ENCODE data around the gene EID3. TPM values are rescaled to one million over a fixed set of nuclear protein-coding genes. Genes with fewer than 3 reads are reported as not detected.

Gene EID3
- total and polyA plus RNA-seq, 2 donors (not counting 1 experiment from before 2014, with no cell fraction given): 6.4 to 9.4 TPM

DNA sequence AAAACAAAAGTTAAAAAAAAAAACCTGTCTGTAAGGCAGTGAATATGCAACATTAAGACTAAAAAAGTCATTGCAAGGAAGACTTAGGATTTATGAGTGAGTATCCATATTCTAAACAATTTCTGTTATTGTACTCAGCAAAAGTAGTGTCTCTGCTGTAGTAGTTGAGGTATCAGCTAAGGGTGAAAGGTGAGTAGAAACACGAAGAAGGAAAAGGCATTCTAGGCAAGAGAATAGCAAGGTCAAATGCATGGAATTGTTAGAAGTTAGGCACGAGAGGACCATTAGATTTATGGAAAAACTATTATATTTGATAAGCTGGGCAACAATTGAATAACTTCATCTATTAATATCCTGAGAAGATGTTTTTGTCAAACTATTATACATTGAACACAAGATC, 1.8 kb downstream of the EID3 start:
- no peak overlapping the region for H3K4me2 ChIP-seq (replicated peaks; ENCODE audit: low read depth, low read length, poor library complexity, severe bottlenecking)
- H3K27ac ChIP-seq (ENCODE audit: low read length in 2 of 2): no peak overlapping the region
- DNase-seq: no peak
- H3K4me3 Mint-ChIP-seq: no peak overlapping the region
- H4K20me1 ChIP-seq (ENCODE audit: control insufficient read depth, insufficient read depth, low read length, poor library complexity, severe bottlenecking): peaks cover 24% of the 10 kb centered on the region
- H3K36me3 ChIP-seq (replicated peaks in 1 of 2; ENCODE audit: control extremely low read depth in 1 of 2, control insufficient read depth in 1 of 2, extremely low read depth in 1 of 2, insufficient read depth in 2 of 2, low read length in 1 of 2): no peaks in the 10 kb centered on the region
- 70% methylated on average over 1 of the region's 2 CpGs for WGBS (ENCODE audit: insufficient coverage)
- intact Hi-C loops (cut with micrococcal nuclease): loop anchor here (2.0 kb wide), 1 partner anchor 243 kb away; no protein-coding TSS in a partner anchor
- no peak overlapping the region for H2AFZ ChIP-seq (ENCODE audit: insufficient read depth, low read depth, low read length, poor library complexity, severe bottlenecking)
- no peak for TF ChIP-seq EZH2 (IDR thresholded peaks at IDR 0.05; ENCODE audit: borderline replicate concordance, insufficient read depth, low read depth, low read length, poor library complexity, severe bottlenecking)
- TF ChIP-seq, protein P1, sequence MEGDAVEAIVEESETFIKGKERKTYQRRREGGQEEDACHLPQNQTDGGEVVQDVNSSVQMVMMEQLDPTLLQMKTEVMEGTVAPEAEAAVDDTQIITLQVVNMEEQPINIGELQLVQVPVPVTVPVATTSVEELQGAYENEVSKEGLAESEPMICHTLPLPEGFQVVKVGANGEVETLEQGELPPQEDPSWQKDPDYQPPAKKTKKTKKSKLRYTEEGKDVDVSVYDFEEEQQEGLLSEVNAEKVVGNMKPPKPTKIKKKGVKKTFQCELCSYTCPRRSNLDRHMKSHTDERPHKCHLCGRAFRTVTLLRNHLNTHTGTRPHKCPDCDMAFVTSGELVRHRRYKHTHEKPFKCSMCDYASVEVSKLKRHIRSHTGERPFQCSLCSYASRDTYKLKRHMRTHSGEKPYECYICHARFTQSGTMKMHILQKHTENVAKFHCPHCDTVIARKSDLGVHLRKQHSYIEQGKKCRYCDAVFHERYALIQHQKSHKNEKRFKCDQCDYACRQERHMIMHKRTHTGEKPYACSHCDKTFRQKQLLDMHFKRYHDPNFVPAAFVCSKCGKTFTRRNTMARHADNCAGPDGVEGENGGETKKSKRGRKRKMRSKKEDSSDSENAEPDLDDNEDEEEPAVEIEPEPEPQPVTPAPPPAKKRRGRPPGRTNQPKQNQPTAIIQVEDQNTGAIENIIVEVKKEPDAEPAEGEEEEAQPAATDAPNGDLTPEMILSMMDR (IDR thresholded peaks at IDR 0.05): no peak
- POLR2A ChIA-PET: no interaction called here
- H3K27me3 ChIP-seq (replicated peaks in 1 of 4; ENCODE audit: control extremely low read depth in 1 of 4, control insufficient read depth in 3 of 4, insufficient read depth in 4 of 4, low read length in 3 of 4): no peaks in the 10 kb centered on the region
- no peak overlapping the region for H3K27ac Mint-ChIP-seq
- no peaks in the 10 kb centered on the region for H3K27me3 Mint-ChIP-seq
- no peak overlapping the region for H3K4me3 ChIP-seq (ENCODE audit: control extremely low read depth in 1 of 5, extremely low read depth in 1 of 5, insufficient read depth in 1 of 5, low read depth in 2 of 5, low read length in 4 of 5)
- no peaks in the 10 kb centered on the region for H3K9me3 ChIP-seq (ENCODE audit: control extremely low read depth in 1 of 3, control insufficient read depth in 2 of 3, insufficient read depth in 1 of 3, low read length in 2 of 3)
- H3K4me1 Mint-ChIP-seq: peaks cover 46% of the 10 kb centered on the region
- no peaks in the 10 kb centered on the region for H3K9me3 Mint-ChIP-seq (ENCODE audit: insufficient read depth)
- ATAC-seq (ENCODE audit: low read depth): no peak
- H3K4me1 ChIP-seq (ENCODE audit: control insufficient read depth in 2 of 2, insufficient read depth in 2 of 2, low read length in 2 of 2): peaks cover 15 to 19% of the 10 kb centered on the region in 2 donors
- peaks cover 53% of the 10 kb centered on the region for H3K79me2 ChIP-seq (ENCODE audit: control insufficient read depth, insufficient read depth, low read length)
- CTCF ChIA-PET: interaction anchor here (1.0 kb wide), 1 partner anchor 16 kb away, joined by 4 read pairs; no protein-coding TSS in a partner anchor
- no peak overlapping the region for H3K9ac ChIP-seq (ENCODE audit: low read length)

DNA sequence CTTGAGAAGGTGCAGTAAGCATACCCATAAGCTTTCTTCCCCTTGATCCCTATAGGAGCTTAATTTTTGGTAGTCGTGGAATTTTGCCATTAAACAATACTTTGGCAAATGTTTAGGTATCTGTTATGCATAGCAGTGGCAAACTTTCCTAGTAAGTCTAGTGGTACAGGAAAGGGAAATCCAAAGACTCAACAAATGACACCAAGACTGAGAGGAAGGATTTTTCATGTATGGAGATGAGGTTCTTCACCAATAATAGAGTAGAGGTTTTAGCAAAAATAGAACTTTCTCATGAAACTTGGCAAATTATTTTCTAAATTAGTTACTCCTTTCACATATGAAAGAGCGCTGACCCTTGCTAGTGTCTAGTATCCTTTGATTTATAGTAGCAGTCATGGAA, 2.8 kb downstream of the EID3 start:
- H3K4me1 Mint-ChIP-seq: peaks cover 44% of the 10 kb centered on the region
- no peak overlapping the region for H3K4me3 Mint-ChIP-seq
- Histone ChIP-seq H3K4me1 (ENCODE audit: control insufficient read depth in 2 of 2, insufficient read depth in 2 of 2, low read length in 2 of 2) (peaks cover 15 to 19% of the 10 kb centered on the region in 2 donors), H3K27me3 (replicated peaks in 1 of 4; ENCODE audit: control extremely low read depth in 1 of 4, control insufficient read depth in 3 of 4, insufficient read depth in 4 of 4, low read length in 3 of 4) (no peaks in the 10 kb centered on the region), H4K20me1 (ENCODE audit: control insufficient read depth, insufficient read depth, low read length, poor library complexity, severe bottlenecking) (peaks cover 24% of the 10 kb centered on the region), H3K4me3 (ENCODE audit: control extremely low read depth in 1 of 5, extremely low read depth in 1 of 5, insufficient read depth in 1 of 5, low read depth in 2 of 5, low read length in 4 of 5) (no peak overlapping the region), H3K9me3 (ENCODE audit: control extremely low read depth in 1 of 3, control insufficient read depth in 2 of 3, insufficient read depth in 1 of 3, low read length in 2 of 3) (no peaks in the 10 kb centered on the region), H3K27ac (ENCODE audit: low read length in 2 of 2) (no peak overlapping the region), H3K9ac (ENCODE audit: low read length) (no peak overlapping the region), H3K79me2 (ENCODE audit: control insufficient read depth, insufficient read depth, low read length) (peaks cover 53% of the 10 kb centered on the region), H3K4me2 (replicated peaks; ENCODE audit: low read depth, low read length, poor library complexity, severe bottlenecking) (no peak overlapping the region), H2AFZ (ENCODE audit: insufficient read depth, low read depth, low read length, poor library complexity, severe bottlenecking) (no peak overlapping the region), H3K36me3 (replicated peaks in 1 of 2; ENCODE audit: control extremely low read depth in 1 of 2, control insufficient read depth in 1 of 2, extremely low read depth in 1 of 2, insufficient read depth in 2 of 2, low read length in 1 of 2) (peaks cover 2 to 3% of the 10 kb centered on the region in 2 experiments)
- no peak for ATAC-seq (ENCODE audit: low read depth)
- no peak for DNase-seq
- WGBS (ENCODE audit: insufficient coverage): no CpG with 5 or more reads among the region's 2 CpGs
- no peaks in the 10 kb centered on the region for H3K27me3 Mint-ChIP-seq
- CTCF ChIA-PET: no interaction called here
- intact Hi-C loops (cut with micrococcal nuclease): no loop called here
- POLR2A ChIA-PET: no interaction called here
- TF ChIP-seq, protein P1 (IDR thresholded peaks at IDR 0.05): no peak
- TF ChIP-seq EZH2 (IDR thresholded peaks at IDR 0.05; ENCODE audit: borderline replicate concordance, insufficient read depth, low read depth, low read length, poor library complexity, severe bottlenecking): no peak
- no peak overlapping the region for H3K27ac Mint-ChIP-seq
- no peaks in the 10 kb centered on the region for H3K9me3 Mint-ChIP-seq (ENCODE audit: insufficient read depth)

Measured in B cell (primary cell).